ENCODE data around the gene COG3. TPM values are rescaled to one million over a fixed set of nuclear protein-coding genes. Genes with fewer than 3 reads are reported as not detected.
A peak's percentile ranks its signal among the peaks of the same experiment; 100 is the strongest.

The COG3 gene
- total and polyA plus RNA-seq, 4 experiments from 2014 or later: 28.8 to 59.8 (median 40.3) TPM

DNA sequence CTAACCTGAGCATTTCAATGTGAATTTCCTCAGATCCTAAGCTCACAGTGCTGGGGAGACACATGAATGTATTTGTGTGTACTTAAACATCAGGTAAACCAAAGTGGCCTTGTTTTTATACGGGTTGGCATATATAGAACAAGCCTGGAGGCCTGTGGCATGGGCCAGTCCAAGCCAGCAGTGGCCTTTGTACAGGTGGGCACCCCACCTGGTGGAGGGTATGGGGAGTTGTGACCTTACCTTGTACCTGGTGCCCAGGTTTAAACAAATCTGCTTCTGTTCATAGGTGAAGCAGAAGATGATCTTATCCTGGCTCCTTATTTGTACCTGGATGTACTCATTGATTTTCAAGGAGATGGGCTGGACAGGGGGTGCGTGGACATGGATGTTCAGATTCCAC, 79.8 kb downstream of the COG3 start:
- intact Hi-C loops (cut with micrococcal nuclease): no loop called here
- no peaks in the 10 kb centered on the region for H3K4me1 ChIP-seq (ENCODE audit: insufficient read depth, low read length)
- no peaks in the 10 kb centered on the region for H3K9me3 ChIP-seq (ENCODE audit: control insufficient read depth in 1 of 2, low read length in 2 of 2)
- no peak for DNase-seq
- H3K27me3 ChIP-seq (ENCODE audit: insufficient read depth, low read length): no peaks in the 10 kb centered on the region
- Mint-ChIP-seq H3K9me3 (no peaks in the 10 kb centered on the region), H3K27ac (no peak overlapping the region), H3K4me1 (no peaks in the 10 kb centered on the region), H3K4me3 (no peak overlapping the region), H3K27me3 (no peaks in the 10 kb centered on the region), H3K36me3 (no peaks in the 10 kb centered on the region)
- POLR2A ChIA-PET (ENCODE audit: partially characterized antibody): no interaction called here
- CTCF ChIA-PET (ENCODE audit: partially characterized antibody): no interaction called here
- no peak overlapping the region for H3K4me3 ChIP-seq (ENCODE audit: low read length in 2 of 2)
- no peak overlapping the region for H3K27ac ChIP-seq (ENCODE audit: low read depth, low read length)
- H3K36me3 ChIP-seq (ENCODE audit: insufficient read depth, low read length): no peaks in the 10 kb centered on the region

DNA sequence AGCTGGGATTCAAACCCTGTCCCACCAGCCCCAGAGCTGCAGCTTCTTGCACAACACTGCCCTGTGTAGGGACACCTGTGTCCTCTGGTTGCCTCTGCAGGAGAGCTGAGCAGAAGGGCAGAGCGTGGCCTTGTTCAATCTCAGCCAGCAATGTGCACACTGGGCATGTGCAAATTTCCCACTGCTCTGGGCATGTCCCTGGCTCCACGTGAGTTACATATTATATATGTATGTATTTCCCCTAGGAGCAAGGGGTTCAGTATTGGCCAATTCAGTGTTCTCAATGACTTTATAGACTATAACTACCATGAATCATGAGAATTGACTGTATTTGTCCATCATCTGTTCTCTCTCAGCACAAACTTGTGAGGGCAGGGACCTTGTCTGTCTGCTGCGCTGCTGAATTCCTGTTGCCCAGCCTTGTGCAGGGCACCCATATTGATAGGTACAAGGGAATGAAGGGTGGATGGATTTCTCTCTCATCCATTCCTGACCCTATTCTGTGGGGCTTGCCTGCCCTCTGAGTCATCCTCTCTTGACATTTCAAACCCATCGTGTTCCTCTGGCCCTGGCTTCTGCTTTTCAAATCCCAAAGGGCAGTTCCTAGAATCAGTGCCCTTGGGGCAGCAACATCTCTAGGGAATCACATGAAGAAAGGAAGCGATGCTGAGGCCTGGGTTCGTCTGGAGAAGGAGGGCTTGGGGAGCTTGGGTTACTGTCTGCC, 81.1 kb downstream of the COG3 start:
- Histone ChIP-seq H3K4me3 (ENCODE audit: low read length in 2 of 2) (no peak overlapping the region), H3K27me3 (ENCODE audit: insufficient read depth, low read length) (no peaks in the 10 kb centered on the region), H3K9me3 (ENCODE audit: control insufficient read depth in 1 of 2, low read length in 2 of 2) (no peaks in the 10 kb centered on the region), H3K36me3 (ENCODE audit: insufficient read depth, low read length) (no peaks in the 10 kb centered on the region), H3K27ac (ENCODE audit: low read depth, low read length) (no peak overlapping the region), H3K4me1 (ENCODE audit: insufficient read depth, low read length) (no peaks in the 10 kb centered on the region)
- no peaks in the 10 kb centered on the region for H3K36me3 Mint-ChIP-seq
- H3K4me1 Mint-ChIP-seq: no peaks in the 10 kb centered on the region
- ChIA-PET CTCF (ENCODE audit: partially characterized antibody) (no interaction called here), POLR2A (ENCODE audit: partially characterized antibody) (no interaction called here)
- H3K4me3 Mint-ChIP-seq: no peak overlapping the region
- H3K27me3 Mint-ChIP-seq: no peaks in the 10 kb centered on the region
- peak overlapping the region in 1 of 7 donors; percentile 25 for H3K27ac Mint-ChIP-seq
- no peak for DNase-seq
- H3K9me3 Mint-ChIP-seq: no peaks in the 10 kb centered on the region
- intact Hi-C loops (cut with micrococcal nuclease): no loop called here

DNA sequence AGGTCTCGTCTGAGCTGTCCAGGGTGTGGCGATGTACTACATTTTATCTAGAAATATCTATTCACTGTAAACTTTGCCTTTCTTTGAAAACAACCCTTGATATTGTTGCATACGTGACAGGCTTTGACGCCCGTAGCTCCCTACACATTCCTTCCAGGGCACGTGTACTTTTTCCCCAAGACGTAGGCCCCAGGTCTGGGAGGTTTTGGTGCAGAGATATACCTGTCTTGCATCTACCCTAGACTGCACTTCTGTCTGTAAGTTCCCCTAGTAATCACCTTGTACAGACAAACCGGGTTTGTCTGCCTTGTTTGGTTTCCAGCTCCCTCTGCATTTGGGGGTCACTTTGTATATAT, 81.6 kb downstream of the COG3 start:
- Histone ChIP-seq H3K9me3 (ENCODE audit: control insufficient read depth in 1 of 2, low read length in 2 of 2) (no peaks in the 10 kb centered on the region), H3K27me3 (ENCODE audit: insufficient read depth, low read length) (no peaks in the 10 kb centered on the region), H3K36me3 (ENCODE audit: insufficient read depth, low read length) (no peaks in the 10 kb centered on the region), H3K4me3 (ENCODE audit: low read length in 2 of 2) (no peak overlapping the region), H3K27ac (ENCODE audit: low read depth, low read length) (no peak overlapping the region), H3K4me1 (ENCODE audit: insufficient read depth, low read length) (no peaks in the 10 kb centered on the region)
- Mint-ChIP-seq H3K27me3 (no peaks in the 10 kb centered on the region), H3K36me3 (no peaks in the 10 kb centered on the region), H3K4me1 (no peaks in the 10 kb centered on the region), H3K4me3 (no peak overlapping the region), H3K27ac (no peak overlapping the region), H3K9me3 (no peaks in the 10 kb centered on the region)
- intact Hi-C loops (cut with micrococcal nuclease): no loop called here
- CTCF ChIA-PET (ENCODE audit: partially characterized antibody): no interaction called here
- POLR2A ChIA-PET (ENCODE audit: partially characterized antibody): no interaction called here
- no peak for DNase-seq

DNA sequence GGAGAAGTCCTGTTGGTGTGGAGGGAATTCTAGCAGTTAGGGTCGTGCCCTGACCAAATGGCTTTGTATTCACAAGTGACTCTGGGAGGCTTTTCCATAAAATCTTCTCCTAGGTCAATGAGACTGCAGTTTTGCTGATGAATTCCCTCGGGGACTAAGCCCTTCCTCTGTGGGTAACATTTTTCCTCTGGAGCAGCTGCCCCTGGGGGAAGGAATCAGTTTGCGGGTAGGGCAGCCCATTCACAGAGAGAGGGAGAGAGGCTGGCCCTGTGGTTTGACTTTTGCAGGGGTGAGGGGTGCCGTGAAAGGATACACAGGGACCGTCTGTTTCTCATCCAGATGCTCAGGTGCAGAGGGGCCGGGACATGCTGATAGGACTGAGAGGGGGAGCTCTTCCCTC, 83.5 kb downstream of the COG3 start:
- no peak for DNase-seq
- Histone ChIP-seq H3K36me3 (ENCODE audit: insufficient read depth, low read length) (no peaks in the 10 kb centered on the region), H3K27me3 (ENCODE audit: insufficient read depth, low read length) (no peaks in the 10 kb centered on the region), H3K27ac (ENCODE audit: low read depth, low read length) (no peak overlapping the region), H3K4me3 (ENCODE audit: low read length in 2 of 2) (no peak overlapping the region), H3K9me3 (ENCODE audit: control insufficient read depth in 1 of 2, low read length in 2 of 2) (no peaks in the 10 kb centered on the region), H3K4me1 (ENCODE audit: insufficient read depth, low read length) (no peaks in the 10 kb centered on the region)
- POLR2A ChIA-PET (ENCODE audit: partially characterized antibody): no interaction called here
- H3K36me3 Mint-ChIP-seq: no peaks in the 10 kb centered on the region
- H3K4me1 Mint-ChIP-seq: no peaks in the 10 kb centered on the region
- H3K9me3 Mint-ChIP-seq: no peaks in the 10 kb centered on the region
- H3K27me3 Mint-ChIP-seq: no peaks in the 10 kb centered on the region
- no peak overlapping the region for H3K4me3 Mint-ChIP-seq
- intact Hi-C loops (cut with micrococcal nuclease): no loop called here
- CTCF ChIA-PET (ENCODE audit: partially characterized antibody): no interaction called here
- no peak overlapping the region for H3K27ac Mint-ChIP-seq

DNA sequence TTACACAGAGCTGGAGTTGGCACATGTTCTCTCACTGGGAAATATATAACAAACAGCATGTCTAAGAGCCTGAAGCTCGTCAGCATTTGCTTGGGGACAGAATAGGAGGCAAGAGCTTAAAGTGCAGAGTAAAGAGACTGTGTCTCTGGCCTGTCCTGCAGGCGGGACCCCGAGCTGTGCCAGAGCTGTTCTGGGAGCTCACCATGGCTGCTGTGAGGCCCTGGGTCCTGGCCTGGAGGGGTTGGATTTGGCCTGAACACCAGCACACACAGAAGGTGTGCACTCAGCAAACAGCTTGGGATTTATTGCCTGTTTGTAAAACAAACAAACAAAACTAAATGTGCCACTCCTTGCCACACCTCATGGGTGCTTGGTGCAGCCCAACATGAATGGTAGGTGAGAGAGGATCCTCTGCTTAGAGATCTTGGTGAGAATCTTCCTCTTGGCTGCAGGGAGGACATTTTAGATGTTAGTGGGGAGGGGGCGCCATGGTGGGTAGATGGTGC, 89.9 kb downstream of the COG3 start:
- Mint-ChIP-seq H3K4me3 (no peak overlapping the region), H3K4me1 (no peaks in the 10 kb centered on the region), H3K36me3 (no peaks in the 10 kb centered on the region), H3K27ac (no peak overlapping the region), H3K27me3 (peaks cover 0 to 6% of the 10 kb centered on the region in 2 donors), H3K9me3 (peaks cover 0 to 2% (median 0%) of the 10 kb centered on the region in 8 donors)
- no peaks in the 10 kb centered on the region for H3K4me1 ChIP-seq (ENCODE audit: insufficient read depth, low read length)
- H3K27me3 ChIP-seq (ENCODE audit: insufficient read depth, low read length): no peaks in the 10 kb centered on the region
- POLR2A ChIA-PET (ENCODE audit: partially characterized antibody): no interaction called here
- H3K9me3 ChIP-seq (ENCODE audit: control insufficient read depth in 1 of 2, low read length in 2 of 2): no peaks in the 10 kb centered on the region
- no peak overlapping the region for H3K27ac ChIP-seq (ENCODE audit: low read depth, low read length)
- CTCF ChIA-PET (ENCODE audit: partially characterized antibody): no interaction called here
- intact Hi-C loops (cut with micrococcal nuclease): no loop called here
- DNase-seq: no peak
- H3K36me3 ChIP-seq (ENCODE audit: insufficient read depth, low read length): no peaks in the 10 kb centered on the region
- H3K4me3 ChIP-seq (ENCODE audit: low read length in 2 of 2): no peak overlapping the region

DNA sequence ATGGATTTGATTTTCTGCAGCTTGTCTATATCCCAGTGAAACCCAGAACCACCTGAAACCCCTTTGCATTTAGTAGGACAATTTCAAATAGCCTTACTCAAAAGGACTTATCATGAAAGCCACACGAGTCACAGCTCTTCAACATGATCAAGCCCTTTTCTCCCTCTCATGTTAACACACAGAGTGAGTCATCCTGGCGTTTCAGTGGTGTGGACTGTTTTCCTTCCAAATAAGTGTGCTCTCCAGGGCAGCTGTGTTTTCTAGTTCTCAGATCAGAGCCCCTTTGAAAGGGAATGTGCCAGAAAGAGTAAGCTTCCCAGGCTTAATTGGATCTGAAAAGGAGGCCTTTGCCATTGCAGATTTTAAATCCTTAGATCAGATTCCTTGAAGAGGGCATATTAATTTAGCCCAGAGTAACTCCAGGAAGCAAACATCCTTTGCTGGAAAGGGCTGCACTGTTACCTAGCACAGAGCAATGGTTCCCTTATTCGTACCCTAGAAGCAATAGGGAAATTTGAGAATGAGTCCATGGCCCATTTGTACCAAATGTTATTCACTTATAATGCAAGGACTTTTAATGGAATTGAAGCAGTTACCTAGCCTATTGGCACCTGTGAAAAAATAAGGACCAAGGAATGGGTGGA, 99.5 kb downstream of the COG3 start:
- Mint-ChIP-seq H3K9me3 (peaks cover 0 to 7% (median 2%) of the 10 kb centered on the region in 8 donors), H3K27ac (no peak overlapping the region), H3K27me3 (peaks cover 6 to 8% of the 10 kb centered on the region in 2 donors), H3K4me3 (no peak overlapping the region), H3K4me1 (no peaks in the 10 kb centered on the region), H3K36me3 (peaks cover 0 to 6% of the 10 kb centered on the region in 2 donors)
- Histone ChIP-seq H3K4me3 (ENCODE audit: low read length in 2 of 2) (no peak overlapping the region), H3K4me1 (ENCODE audit: insufficient read depth, low read length) (no peaks in the 10 kb centered on the region), H3K36me3 (ENCODE audit: insufficient read depth, low read length) (no peaks in the 10 kb centered on the region), H3K27ac (ENCODE audit: low read depth, low read length) (no peak overlapping the region), H3K9me3 (ENCODE audit: control insufficient read depth in 1 of 2, low read length in 2 of 2) (no peaks in the 10 kb centered on the region), H3K27me3 (ENCODE audit: insufficient read depth, low read length) (no peaks in the 10 kb centered on the region)
- no peak for DNase-seq
- CTCF ChIA-PET (ENCODE audit: partially characterized antibody): no interaction called here
- intact Hi-C loops (cut with micrococcal nuclease): no loop called here
- POLR2A ChIA-PET (ENCODE audit: partially characterized antibody): no interaction called here

DNA sequence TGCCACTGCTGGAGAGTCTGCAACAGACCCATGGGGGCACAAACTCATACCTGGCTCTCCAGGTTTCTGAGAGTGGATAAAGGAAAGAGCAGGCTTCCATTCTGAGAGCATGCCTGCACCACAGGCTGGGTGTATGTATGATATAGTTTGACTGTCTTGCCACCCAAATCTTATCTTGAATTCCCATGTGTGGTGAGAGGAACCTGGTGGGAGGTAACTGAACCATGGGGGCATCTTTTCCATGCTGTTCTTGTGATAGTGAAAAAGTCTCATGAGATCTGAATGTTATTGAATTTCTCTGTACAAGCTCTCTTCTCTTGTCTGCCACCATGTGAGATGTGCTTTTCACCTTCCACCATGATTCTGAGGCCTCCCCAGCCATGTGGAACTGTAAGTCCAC, 100.6 kb downstream of the COG3 start:
- no peak overlapping the region for H3K4me3 ChIP-seq (ENCODE audit: low read length in 2 of 2)
- Mint-ChIP-seq H3K27me3 (peaks cover 10 to 12% of the 10 kb centered on the region in 2 donors), H3K9me3 (peaks cover 0 to 7% (median 2%) of the 10 kb centered on the region in 8 donors), H3K27ac (no peak overlapping the region), H3K4me1 (no peaks in the 10 kb centered on the region), H3K36me3 (peaks cover 0 to 6% of the 10 kb centered on the region in 2 donors), H3K4me3 (no peak overlapping the region)
- intact Hi-C loops (cut with micrococcal nuclease): no loop called here
- H3K27ac ChIP-seq (ENCODE audit: low read depth, low read length): no peak overlapping the region
- no peak for DNase-seq
- no peaks in the 10 kb centered on the region for H3K27me3 ChIP-seq (ENCODE audit: insufficient read depth, low read length)
- ChIA-PET POLR2A (ENCODE audit: partially characterized antibody) (no interaction called here), CTCF (ENCODE audit: partially characterized antibody) (no interaction called here)
- no peaks in the 10 kb centered on the region for H3K9me3 ChIP-seq (ENCODE audit: control insufficient read depth in 1 of 2, low read length in 2 of 2)
- no peaks in the 10 kb centered on the region for H3K4me1 ChIP-seq (ENCODE audit: insufficient read depth, low read length)
- H3K36me3 ChIP-seq (ENCODE audit: insufficient read depth, low read length): no peaks in the 10 kb centered on the region
